ENCODE measurements around the gene RUNDC1.
"Not testable (repeated sequence)": the region's sequence is repeated elsewhere in the genome, so short reads cannot be mapped to it uniquely, and the experiment has no call there.

Gene RUNDC1

GRCh38 chr17:42989141-42989540 lies 8.8 kb downstream of the RUNDC1 start:
- H3K4me1 ChIP-seq = no peaks in the 10 kb centered on the region
- H3K27me3 ChIP-seq = no peaks in the 10 kb centered on the region
- H3K36me3 ChIP-seq = peaks cover 81% of the 10 kb centered on the region
- no peaks in the 10 kb centered on the region for H3K9me3 ChIP-seq
- DNase-seq = no peak
- TF ChIP-seq CTCF (IDR thresholded peaks at IDR 0.05; ENCODE audit: low read depth, low read length) = no peak
- H3K4me3 ChIP-seq (ENCODE audit: low read depth, low read length) = no peak overlapping the region

- no peaks in the 10 kb centered on the region for H3K9me3 ChIP-seq
- H3K4me3 ChIP-seq (ENCODE audit: low read depth, low read length) = no peak overlapping the region
- H3K4me1 ChIP-seq = no peaks in the 10 kb centered on the region
- H3K27me3 ChIP-seq = no peaks in the 10 kb centered on the region
- DNase-seq = no peak
- TF ChIP-seq CTCF (IDR thresholded peaks at IDR 0.05; ENCODE audit: low read depth, low read length) = no peak
- H3K36me3 ChIP-seq = peaks cover 79% of the 10 kb centered on the region
These were observed 9.6 kb downstream of the RUNDC1 start for GRCh38 chr17:42989726-42990652.

- Histone ChIP-seq H3K9me3 (no peaks in the 10 kb centered on the region), H3K36me3 (peaks cover 71% of the 10 kb centered on the region), H3K4me3 (ENCODE audit: low read depth, low read length) (no peak overlapping the region), H3K4me1 (no peaks in the 10 kb centered on the region), H3K27me3 (no peaks in the 10 kb centered on the region)
- no peak for TF ChIP-seq CTCF (IDR thresholded peaks at IDR 0.05; ENCODE audit: low read depth, low read length)
- DNase-seq = no peak
These were observed 11.1 kb downstream of the RUNDC1 start for GRCh38 chr17:42991471-42991870.

GRCh38 chr17:42992872-42993271 lies 12.5 kb downstream of the RUNDC1 start:
- Histone ChIP-seq H3K4me3 (ENCODE audit: low read depth, low read length) (no peak overlapping the region), H3K27me3 (no peaks in the 10 kb centered on the region), H3K9me3 (no peaks in the 10 kb centered on the region), H3K4me1 (no peaks in the 10 kb centered on the region), H3K36me3 (peaks cover 58% of the 10 kb centered on the region)
- DNase-seq = no peak
- TF ChIP-seq CTCF (IDR thresholded peaks at IDR 0.05; ENCODE audit: low read depth, low read length) = no peak

- not testable (repeated sequence) for H3K4me1 ChIP-seq; DNase-seq; H3K4me3 ChIP-seq (ENCODE audit: low read depth, low read length); H3K9me3 ChIP-seq; H3K27me3 ChIP-seq
- peaks cover 51% of the 10 kb centered on the region for H3K36me3 ChIP-seq
These were observed 13.5 kb downstream of the RUNDC1 start for GRCh38 chr17:42993913-42994312.

GRCh38 chr17:42997390-42997983 lies 17.1 kb downstream of the RUNDC1 start:
- DNase-seq = no peak
- H3K4me3 ChIP-seq (ENCODE audit: low read depth, low read length) = peak overlapping the region; percentile 100
- no peaks in the 10 kb centered on the region for H3K4me1 ChIP-seq
- H3K9me3 ChIP-seq = no peaks in the 10 kb centered on the region
- H3K27me3 ChIP-seq = no peaks in the 10 kb centered on the region
- peaks cover 49% of the 10 kb centered on the region for H3K36me3 ChIP-seq
- no peak for TF ChIP-seq CTCF (IDR thresholded peaks at IDR 0.05; ENCODE audit: low read depth, low read length)

Data from BE2C (cell line).